ENCODE data around the gene LPP. TPM values are rescaled to one million over a fixed set of nuclear protein-coding genes. Genes with fewer than 3 reads are reported as not detected.

Gene LPP
- total and polyA plus RNA-seq, 9 of the 15 experiments (the other 6 are each of a cell fraction or from before 2014, with no cell fraction given) = 0.07 to 0.18 TPM; not detected in 7

GRCh38 chr3:188756241-188756640 is 602.3 kb downstream of the LPP start:
- H3K9ac ChIP-seq (ENCODE audit: insufficient read depth in 1 of 2, low read depth in 2 of 2, low read length in 2 of 2) = no peak overlapping the region
- BruUV-seq (replicated peaks) = no TSS peak
- ChIA-PET POLR2A (no interaction called here), CTCF (ENCODE audit: low intra/inter-chr PET ratio) (no interaction called here)
- intact Hi-C loops (cut with micrococcal nuclease) = no loop called here
- no peaks in the 10 kb centered on the region for H3K9me3 ChIP-seq (replicated peaks; ENCODE audit: control insufficient read depth, insufficient read depth, low read depth, low read length)
- H3K4me2 ChIP-seq (ENCODE audit: insufficient read depth, low read length) = no peak overlapping the region
- 3% methylated on average over 3 of the region's 3 CpGs for WGBS (ENCODE audit: insufficient coverage, low coverage, missing lambda C conversion rate)
- ATAC-seq = no peak
- no peaks in the 10 kb centered on the region for H4K20me1 ChIP-seq (replicated peaks; ENCODE audit: control insufficient read depth, insufficient read depth, low read length)
- no peaks in the 10 kb centered on the region for H3K36me3 ChIP-seq (ENCODE audit: control insufficient read depth, insufficient read depth, low read length)
- no peak overlapping the region for H3K4me3 ChIP-seq
- H3K27ac ChIP-seq (ENCODE audit: extremely low read depth, low read depth, low read length) = no peak overlapping the region
- no peaks in the 10 kb centered on the region for H3K79me2 ChIP-seq (ENCODE audit: control insufficient read depth, insufficient read depth, low read length)
- TF ChIP-seq PRPF4 (IDR thresholded peaks at IDR 0.05; ENCODE audit: insufficient read depth, low read depth, low read length, poor library complexity, severe bottlenecking) = no peak
- TF ChIP-seq ZNF77 (CRISPR knock-in tag; IDR thresholded peaks at IDR 0.05) = no peak
- no peak for FAIRE-seq
- H2AFZ ChIP-seq (ENCODE audit: low read depth, low read length) = no peak overlapping the region
- H3K27me3 ChIP-seq (ENCODE audit: control insufficient read depth in 2 of 2, insufficient read depth in 2 of 2, low read length in 2 of 2) = no peaks in the 10 kb centered on the region
- DNase-seq (ENCODE audit: extremely low read depth in 1 of 4, low spot score in 3 of 4) = no peak
- in situ Hi-C loops (cut with MboI) = no loop called here
- no peaks in the 10 kb centered on the region for H3K4me1 ChIP-seq (replicated peaks in 1 of 2; ENCODE audit: control insufficient read depth in 2 of 2, insufficient read depth in 2 of 2, low read length in 2 of 2)
- H3K9me1 ChIP-seq (ENCODE audit: control insufficient read depth, insufficient read depth, low read length) = no peaks in the 10 kb centered on the region

DNA sequence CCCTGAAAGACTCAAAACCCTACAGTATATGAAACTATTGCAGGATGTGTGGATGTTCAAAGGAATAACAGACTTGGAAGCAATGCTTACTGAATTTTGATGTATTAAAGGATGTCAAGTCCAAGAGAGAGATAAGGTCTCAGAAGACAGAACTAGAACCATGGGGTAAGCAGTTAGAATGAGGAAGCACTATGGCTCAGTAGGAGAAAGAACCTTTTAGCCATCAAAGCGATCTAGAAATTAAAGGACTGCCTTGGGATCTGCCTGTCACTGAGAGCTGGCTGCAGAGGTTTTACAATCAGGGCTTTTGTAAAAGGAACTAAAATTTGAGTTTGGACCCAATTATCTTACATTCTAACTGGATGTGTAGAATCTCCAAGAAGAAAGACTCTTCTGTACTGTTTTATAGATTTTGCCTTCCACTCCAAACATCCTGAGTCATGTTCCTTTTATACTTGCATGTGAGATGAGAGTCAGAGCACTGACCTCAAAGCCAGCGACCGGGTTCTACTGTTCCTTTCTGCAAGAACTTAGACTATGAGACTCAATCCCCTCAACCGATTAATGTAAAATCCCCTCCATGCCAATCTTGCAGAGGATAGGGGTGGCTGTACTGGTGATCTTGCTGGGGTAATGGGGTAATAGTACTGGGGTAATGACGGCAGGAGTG is 605.5 kb downstream of the LPP start:
- CTCF ChIA-PET (ENCODE audit: low intra/inter-chr PET ratio) = no interaction called here
- H3K9me3 ChIP-seq (replicated peaks; ENCODE audit: control insufficient read depth, insufficient read depth, low read depth, low read length) = no peaks in the 10 kb centered on the region
- BruUV-seq (replicated peaks) = no TSS peak
- in situ Hi-C loops (cut with MboI) (no loop called here), intact Hi-C loops (cut with micrococcal nuclease) (no loop called here)
- 2% methylated on average over 5 of the region's 5 CpGs for WGBS (ENCODE audit: insufficient coverage, low coverage, missing lambda C conversion rate)
- DNase-seq (ENCODE audit: extremely low read depth in 1 of 4, low spot score in 3 of 4) (no peak), ATAC-seq (no peak), FAIRE-seq (no peak)
- H3K27ac ChIP-seq (ENCODE audit: extremely low read depth, low read depth, low read length) = no peak overlapping the region
- no peaks in the 10 kb centered on the region for H3K36me3 ChIP-seq (ENCODE audit: control insufficient read depth, insufficient read depth, low read length)
- no peaks in the 10 kb centered on the region for H3K4me1 ChIP-seq (replicated peaks in 1 of 2; ENCODE audit: control insufficient read depth in 2 of 2, insufficient read depth in 2 of 2, low read length in 2 of 2)
- no peak overlapping the region for H3K4me3 ChIP-seq
- no peak overlapping the region for H3K9ac ChIP-seq (ENCODE audit: insufficient read depth in 1 of 2, low read depth in 2 of 2, low read length in 2 of 2)
- no peak overlapping the region for H2AFZ ChIP-seq (ENCODE audit: low read depth, low read length)
- H3K4me2 ChIP-seq (ENCODE audit: insufficient read depth, low read length) = no peak overlapping the region
- H3K27me3 ChIP-seq (ENCODE audit: control insufficient read depth in 2 of 2, insufficient read depth in 2 of 2, low read length in 2 of 2) = no peaks in the 10 kb centered on the region
- H3K9me1 ChIP-seq (ENCODE audit: control insufficient read depth, insufficient read depth, low read length) = no peaks in the 10 kb centered on the region
- H4K20me1 ChIP-seq (replicated peaks; ENCODE audit: control insufficient read depth, insufficient read depth, low read length) = no peaks in the 10 kb centered on the region
- no peaks in the 10 kb centered on the region for H3K79me2 ChIP-seq (ENCODE audit: control insufficient read depth, insufficient read depth, low read length)
- POLR2A ChIA-PET = no interaction called here
- TF ChIP-seq ZNF639 (CRISPR knock-in tag; conservative IDR thresholded peaks at IDR 0.05 in 1 of 2, IDR thresholded peaks at IDR 0.05 in 1 of 2) (no peak), RBM39 (optimal IDR thresholded peaks at IDR 0.05; ENCODE audit: low read depth, low read length) (no peak), ESRRA (IDR thresholded peaks at IDR 0.05; ENCODE audit: borderline replicate concordance, low read depth) (no peak), IRF9 (tag; IDR thresholded peaks at IDR 0.05) (no peak)
- TF ChIP-seq, protein P1, sequence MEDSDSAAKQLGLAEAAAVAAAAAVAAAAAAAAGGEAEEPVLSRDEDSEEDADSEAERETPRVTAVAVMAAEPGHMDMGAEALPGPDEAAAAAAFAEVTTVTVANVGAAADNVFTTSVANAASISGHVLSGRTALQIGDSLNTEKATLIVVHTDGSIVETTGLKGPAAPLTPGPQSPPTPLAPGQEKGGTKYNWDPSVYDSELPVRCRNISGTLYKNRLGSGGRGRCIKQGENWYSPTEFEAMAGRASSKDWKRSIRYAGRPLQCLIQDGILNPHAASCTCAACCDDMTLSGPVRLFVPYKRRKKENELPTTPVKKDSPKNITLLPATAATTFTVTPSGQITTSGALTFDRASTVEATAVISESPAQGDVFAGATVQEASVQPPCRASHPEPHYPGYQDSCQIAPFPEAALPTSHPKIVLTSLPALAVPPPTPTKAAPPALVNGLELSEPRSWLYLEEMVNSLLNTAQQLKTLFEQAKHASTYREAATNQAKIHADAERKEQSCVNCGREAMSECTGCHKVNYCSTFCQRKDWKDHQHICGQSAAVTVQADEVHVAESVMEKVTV (CRISPR knock-in tag; IDR thresholded peaks at IDR 0.05) = no peak

All from K562 (cell line).